Mucosa of descending colon (tissue), 3 donors: ENCODE measurements around the gene LSM3. TPM values are rescaled to one million over a fixed set of nuclear protein-coding genes. Genes with fewer than 3 reads are reported as not detected.
A peak's percentile ranks its signal among the peaks of the same experiment; 100 is the strongest.

Experiments
- ATAC-seq: fragments of 200-7000 bp; cut with Tn5 transposase; one replicate; pipeline ENCODE4 v1.9.1; 2020; ENCODE audit warnings: mild to moderate bottlenecking, moderate library complexity
- DNase-seq, 3 donors: peaks; one replicate each; pipeline ENCODE4 v3.0.0-alpha.2; 2020
- H3K36me3 ChIP-seq: fragments of 200-600 bp; one replicate; pipeline ENCODE4 v1.8.0; 2021; ENCODE audit warnings: low read depth, mild to moderate bottlenecking
- H3K4me1 ChIP-seq: fragments of 200-600 bp; one replicate; pipeline ENCODE4 v1.8.0; 2021; ENCODE audit warnings: low read depth, mild to moderate bottlenecking
- H3K4me3 ChIP-seq: fragments of 200-600 bp; one replicate; pipeline ENCODE4 v1.8.0; 2021; ENCODE audit warnings: mild to moderate bottlenecking
- H3K9me3 ChIP-seq: fragments of 200-600 bp; one replicate; pipeline ENCODE4 v1.8.0; 2021; ENCODE audit warnings: mild to moderate bottlenecking
- intact Hi-C, 2 donors: fragments of 100-400 bp; cut with DNase I in 1 of 2; cut with micrococcal nuclease in 1 of 2; formaldehyde crosslinking; loops; one replicate each; pipeline versions ENCODE4 v1.11.0 to v1.11.1; 2022; cut with DNase I, micrococcal nuclease
- total RNA-seq, 3 donors: library from RNA; stranded (reverse); fragmentation: NEBNext Ultra II Directional in 2 of 3; extraction: Animal tissue kit (Norgen Biotek cat#: 25700) in 2 of 3; gene quantifications; one replicate each; pipeline versions ENCODE4 v1.2.1 to v1.2.4, GENCODE V29; 2021 to 2023
- TF ChIP-seq, protein P1 (sequence below): fragments of 200-600 bp; IDR thresholded peaks from one replicate; pipeline ENCODE4 v1.8.0; 2022; ENCODE audit warnings: antibody characterized with exemption, mild to moderate bottlenecking
- donor health status: DM: no; HTN: no; CAD: no; lungs with moderate emphysema.
- donor health status: DM: no; HTN: no; CAD: no.
- donor health status: DM: no; HTN: yes; CAD: no.

Gene LSM3
- total RNA-seq, 3 donors from 2014 or later = 8.3 to 13.1 (median 9.8) TPM

DNA sequence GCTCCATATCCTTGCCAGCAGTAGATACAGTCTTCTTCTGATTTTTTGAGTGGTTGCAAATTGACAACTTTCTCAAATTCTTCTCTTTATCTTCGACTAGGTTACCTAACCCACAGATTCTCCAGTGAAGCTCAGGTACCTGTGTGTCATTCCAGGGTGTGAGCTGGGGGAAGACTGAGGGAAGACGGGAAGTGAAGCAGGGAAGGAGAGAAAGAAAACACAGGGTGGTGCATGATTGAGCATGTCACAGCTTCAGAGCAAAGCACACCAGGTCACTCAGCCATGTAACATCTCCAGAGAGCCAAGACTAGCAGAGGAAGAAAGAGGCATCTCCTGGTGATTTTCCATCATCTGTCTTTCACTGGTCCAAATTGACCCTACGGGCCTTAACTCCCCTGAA, 67.2 kb downstream of the LSM3 start:
- TF ChIP-seq, protein P1, sequence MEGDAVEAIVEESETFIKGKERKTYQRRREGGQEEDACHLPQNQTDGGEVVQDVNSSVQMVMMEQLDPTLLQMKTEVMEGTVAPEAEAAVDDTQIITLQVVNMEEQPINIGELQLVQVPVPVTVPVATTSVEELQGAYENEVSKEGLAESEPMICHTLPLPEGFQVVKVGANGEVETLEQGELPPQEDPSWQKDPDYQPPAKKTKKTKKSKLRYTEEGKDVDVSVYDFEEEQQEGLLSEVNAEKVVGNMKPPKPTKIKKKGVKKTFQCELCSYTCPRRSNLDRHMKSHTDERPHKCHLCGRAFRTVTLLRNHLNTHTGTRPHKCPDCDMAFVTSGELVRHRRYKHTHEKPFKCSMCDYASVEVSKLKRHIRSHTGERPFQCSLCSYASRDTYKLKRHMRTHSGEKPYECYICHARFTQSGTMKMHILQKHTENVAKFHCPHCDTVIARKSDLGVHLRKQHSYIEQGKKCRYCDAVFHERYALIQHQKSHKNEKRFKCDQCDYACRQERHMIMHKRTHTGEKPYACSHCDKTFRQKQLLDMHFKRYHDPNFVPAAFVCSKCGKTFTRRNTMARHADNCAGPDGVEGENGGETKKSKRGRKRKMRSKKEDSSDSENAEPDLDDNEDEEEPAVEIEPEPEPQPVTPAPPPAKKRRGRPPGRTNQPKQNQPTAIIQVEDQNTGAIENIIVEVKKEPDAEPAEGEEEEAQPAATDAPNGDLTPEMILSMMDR = no peak
- intact Hi-C loops = no loop called here

DNA sequence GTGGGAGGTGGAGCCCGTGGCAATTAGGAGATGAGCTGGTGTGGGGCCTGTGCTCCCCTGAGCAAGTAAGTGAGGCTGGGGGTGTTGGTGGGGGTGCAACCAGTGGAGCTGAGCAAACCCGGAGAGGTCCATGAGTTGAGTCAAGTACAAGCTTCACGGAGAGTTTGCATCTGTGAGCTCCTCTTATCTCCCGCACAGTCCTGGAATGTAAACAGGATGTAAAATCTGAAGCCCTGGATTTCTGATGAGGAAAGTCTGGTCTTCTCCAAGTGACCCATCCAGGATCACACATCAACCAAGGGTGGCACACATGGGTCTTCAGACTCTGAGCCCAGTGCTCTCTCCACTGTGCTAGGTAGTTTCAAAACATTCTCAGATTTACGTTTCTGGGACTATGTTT, 67.8 kb downstream of the LSM3 start:
- Histone ChIP-seq H3K36me3 (no peaks in the 10 kb centered on the region), H3K4me1 (no peaks in the 10 kb centered on the region), H3K4me3 (no peak overlapping the region), H3K9me3 (no peaks in the 10 kb centered on the region)
- intact Hi-C loops = no loop called here
- TF ChIP-seq, protein P1 = no peak
- no peak for DNase-seq
- ATAC-seq = no peak

More for the DNA sequence above, 67.2 kb downstream of the LSM3 start:
- no peaks in the 10 kb centered on the region for H3K9me3 ChIP-seq
- no peaks in the 10 kb centered on the region for H3K36me3 ChIP-seq
- H3K4me1 ChIP-seq = no peaks in the 10 kb centered on the region
- DNase-seq (no peak), ATAC-seq (no peak)
- H3K4me3 ChIP-seq = no peak overlapping the region

DNA sequence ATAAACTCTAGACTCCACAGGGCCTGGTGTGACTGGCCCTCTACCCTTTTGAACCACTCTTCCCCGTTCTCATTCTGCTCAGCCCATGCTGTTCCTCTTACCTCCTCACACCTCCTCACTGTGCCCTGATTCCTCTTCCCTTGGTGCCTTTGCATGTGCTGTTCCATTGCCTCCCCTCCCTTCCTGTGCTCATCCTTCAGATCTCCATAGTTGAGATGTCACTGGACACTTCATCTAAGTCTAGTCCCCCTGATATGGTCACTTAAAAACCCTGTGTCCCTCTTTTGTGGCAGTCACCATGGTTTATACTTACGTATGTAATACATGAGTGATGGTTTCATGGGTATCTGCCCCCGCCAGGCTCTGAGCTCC, 69.8 kb downstream of the LSM3 start:
- no peak overlapping the region for H3K4me3 ChIP-seq
- no peak for DNase-seq
- intact Hi-C loops = no loop called here
- TF ChIP-seq, protein P1 = no peak
- no peaks in the 10 kb centered on the region for H3K9me3 ChIP-seq
- no peaks in the 10 kb centered on the region for H3K4me1 ChIP-seq
- no peak for ATAC-seq
- H3K36me3 ChIP-seq = no peaks in the 10 kb centered on the region

DNA sequence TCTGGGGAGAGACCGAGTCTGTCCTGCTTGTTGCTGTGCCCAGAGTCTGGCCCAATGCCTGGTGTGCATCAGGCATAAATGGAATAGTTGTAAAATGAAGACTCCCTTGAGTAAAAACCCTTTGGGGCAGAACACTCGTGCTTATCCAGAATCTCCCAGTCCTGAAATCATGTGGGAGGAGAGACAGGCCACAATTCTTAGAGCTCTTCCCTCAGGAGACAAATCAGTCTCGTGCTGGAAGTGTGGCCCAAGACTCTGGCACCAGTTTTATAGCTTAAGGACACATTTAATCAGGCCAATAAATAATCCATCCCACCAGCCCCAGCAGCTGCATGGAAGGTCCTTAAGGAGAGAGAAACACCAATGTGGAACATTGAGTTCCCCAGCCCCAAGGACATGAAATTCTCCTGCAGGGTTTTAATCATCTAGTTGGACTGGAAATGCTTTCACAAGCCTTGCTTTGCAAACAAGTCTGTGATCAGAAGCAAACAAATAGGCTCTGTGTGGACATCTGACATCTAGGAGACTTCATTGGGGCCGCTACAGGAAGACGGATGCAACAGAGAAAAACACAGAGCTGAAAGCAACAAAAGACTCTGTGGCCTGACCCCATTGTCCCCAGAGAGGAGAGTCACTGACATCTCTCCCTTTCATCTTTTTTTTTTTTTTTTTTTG, 70.4 kb downstream of the LSM3 start:
- peak; percentile 28 for ATAC-seq
- intact Hi-C loops = no loop called here

More for the DNA sequence above, 70.4 kb downstream of the LSM3 start:
- no peaks in the 10 kb centered on the region for H3K36me3 ChIP-seq
- DNase-seq = no peak
- H3K9me3 ChIP-seq = no peaks in the 10 kb centered on the region
- no peak overlapping the region for H3K4me3 ChIP-seq
- TF ChIP-seq, protein P1 = no peak
- no peaks in the 10 kb centered on the region for H3K4me1 ChIP-seq

Other genes starting within 250 kb of the LSM3 start
- 10 to 100 TPM; 15.1 to 32.6 (median 15.2) TPM for gene CHCHD4, start 53.9 kb upstream of the LSM3 start, total RNA-seq
- gene TMEM43, start 53.8 kb upstream of the LSM3 start, total RNA-seq = 10 to 100 TPM; 23.1 to 50.4 (median 31.3) TPM
- gene XPC, start 216 bp upstream of the LSM3 start, total RNA-seq = 10 to 100 TPM; 22.4 to 30.6 (median 26.9) TPM
- 10 to 100 TPM in 2 of 3 donors, 1 to 10 TPM in 1; 4.4 to 11.2 (median 10.5) TPM for gene SLC6A6, start 223.8 kb downstream of the LSM3 start, total RNA-seq